ENCODE measurements around the gene SPATA19.

GRCh38 chr11:133801356-133801755 is 44.0 kb downstream of the SPATA19 start:
- TF ChIP-seq POLR2A (IDR thresholded peaks at IDR 0.05; ENCODE audit: low read depth, low read length) = no peak
- TF ChIP-seq TAF1 (IDR thresholded peaks at IDR 0.05; ENCODE audit: borderline replicate concordance, low read depth, low read length) = no peak
- TF ChIP-seq POLR2AphosphoS5 (IDR thresholded peaks at IDR 0.05; ENCODE audit: low read depth, low read length) = no peak
